Left ventricle myocardium superior (tissue), 1 donor: Measurements from ENCODE around the gene NADK2. TPM values are rescaled to one million over a fixed set of nuclear protein-coding genes. Genes with fewer than 3 reads are reported as not detected.

ENCODE experiments used
- ATAC-seq: fragments of 200-7000 bp; cut with Tn5 transposase; one replicate; pipeline ENCODE4 v1.9.1; 2020; ENCODE audit warnings: mild to moderate bottlenecking, moderate library complexity
- DNase-seq: peaks from one replicate; pipeline ENCODE4 v3.0.0-alpha.2; 2020
- intact Hi-C: fragments of 100-400 bp; cut with micrococcal nuclease; formaldehyde crosslinking; loops from one replicate; pipeline ENCODE4 v1.11.0; 2022
- microRNA-seq: library from miRNA; unstranded; fragments of <30 nt; microRNA quantifications from one replicate; pipeline ENCODE4 v1.2.0, GENCODE V29; 2020; ENCODE audit warnings: borderline number of aligned reads
- total RNA-seq: library from RNA; stranded (reverse); fragmentation: NEBNext Ultra II Directional; extraction: Animal tissue kit (Norgen Biotek cat#: 25700); gene quantifications from one replicate; pipeline ENCODE4 v1.2.1, GENCODE V29; 2021
- donor health status: DM: no; HTN: yes; CAD: no; lungs with severe emphysema.

The NADK2 gene
- total RNA-seq, 1 donor from 2014 or later = 41.3 TPM

GRCh38 chr5:36150676-36151433 is 90.9 kb downstream of the NADK2 start:
- intact Hi-C loops = no loop called here
- ATAC-seq (peak; percentile 45), DNase-seq (peak; percentile 51)

GRCh38 chr5:36147681-36148080 is 94.0 kb downstream of the NADK2 start:
- intact Hi-C loops = no loop called here
- DNase-seq (no peak), ATAC-seq (no peak)

- DNase-seq (no peak), ATAC-seq (no peak)
- intact Hi-C loops = no loop called here
Measured at GRCh38 chr5:36146390-36146789, 95.3 kb downstream of the NADK2 start.

GRCh38 chr5:36145311-36145710 is 96.4 kb downstream of the NADK2 start:
- DNase-seq = no peak
- intact Hi-C loops = no loop called here
- no peak for ATAC-seq

Small RNA genes lying within 50 kb of the gene (microRNA-seq; reads per million reads assigned to microRNA genes)
- gene MIR580 = not detected

Other genes with a start within 250 kb of the NADK2 start
- gene UGT3A2, start 175.0 kb downstream of the NADK2 start, total RNA-seq = not detected
- gene LMBRD2, start 90.0 kb downstream of the NADK2 start, total RNA-seq = 14.5 TPM
- gene SKP2, start 89.8 kb downstream of the NADK2 start, total RNA-seq = 5.4 TPM
- gene RANBP3L, start 60.0 kb upstream of the NADK2 start, total RNA-seq = 0.50 TPM